GM12878 (cell line): ENCODE measurements around the gene NPAS4. TPM values are rescaled to one million over a fixed set of nuclear protein-coding genes. Genes with fewer than 3 reads are reported as not detected.

Experiments
- ATAC-seq: fragments of 200-7000 bp; cut with Tn5 transposase; 3 replicates; pipeline ENCODE4 v1.9.1; 2020; ENCODE audit warnings: mild to moderate bottlenecking, moderate library complexity
- BruUV-seq: library from RNA; stranded (reverse); fragments of 400-500 nt; replicated peaks from 2 replicates; lab custom pipeline; 2021; lab: Mats Ljungman, UMichigan
- CTCF ChIA-PET: fragments of 300-600 bp; sonication (Branson Sonifier 250); formaldehyde crosslinking; extraction: SDS; loops from one replicate; lab custom pipeline; 2021; ENCODE audit warnings: inconsistent platforms; lab: Yijun Ruan, JAX
- POLR2A ChIA-PET: fragments of 350-600 bp; formaldehyde crosslinking; extraction: SDS; loops from one replicate; lab custom pipeline; 2021; ENCODE audit warnings: inconsistent platforms; lab: Charles Lee
- RAD21 ChIA-PET: fragments of 300-600 bp; sonication (Branson Sonifier 250); formaldehyde crosslinking; loops from one replicate; lab custom pipeline; 2023; ENCODE audit warnings: antibody characterized with exemption; ENCODE audit not compliant: unreplicated experiment; lab: Charles Lee
- SMC1A ChIA-PET: fragments of 300-600 bp; sonication (Branson Sonifier 250); formaldehyde crosslinking; loops from one replicate; lab custom pipeline; 2023; ENCODE audit not compliant: unreplicated experiment, uncharacterized antibody; lab: Charles Lee
- DNase-seq: peaks from one replicate; pipeline ENCODE4 v3.0.0-alpha.2; 2011; ENCODE audit warnings: low read depth, low spot score
- FAIRE-seq: peaks from 3 replicates; lab custom pipeline; 2011; peaks lifted over from hg19 to GRCh38; lab: Jason Lieb, UNC
- H2AFZ ChIP-seq: 2 replicates; pipeline ENCODE4 v1.6.0; 2011; ENCODE audit warnings: low read depth, low read length, control low read depth; ENCODE audit not compliant: control insufficient read depth
- H3K27ac ChIP-seq: 2 replicates; pipeline ENCODE4 v1.5.1; 2011; ENCODE audit warnings: control low read depth; ENCODE audit not compliant: control insufficient read depth, insufficient read depth
- H3K27me3 ChIP-seq, 2 experiments: replicated peaks in 1 of 2; 2 replicates each; pipeline versions ENCODE4 v1.6.0 to v1.6.1; 2011; ENCODE audit warnings: low read length in 1 of 2; ENCODE audit not compliant: control insufficient read depth in 2 of 2, insufficient read depth in 2 of 2
- H3K36me3 ChIP-seq, 2 experiments: 2 replicates each; pipeline ENCODE4 v1.5.1; 2011; ENCODE audit warnings: low read length in 1 of 2; ENCODE audit not compliant: control insufficient read depth in 2 of 2, insufficient read depth in 2 of 2
- H3K4me1 ChIP-seq: 2 replicates; pipeline ENCODE4 v1.6.1; 2011; ENCODE audit warnings: mild to moderate bottlenecking, low read length, moderate library complexity, mixed read lengths; ENCODE audit not compliant: control insufficient read depth, insufficient read depth
- H3K4me2 ChIP-seq: 2 replicates; pipeline ENCODE4 v1.6.0; 2011; ENCODE audit warnings: control low read depth; ENCODE audit not compliant: control insufficient read depth, insufficient read depth
- H3K4me3 ChIP-seq: fragments of 200-600 bp; sonication (generic); 2 replicates; pipeline ENCODE4 v1.5.1; 2016
- H3K79me2 ChIP-seq: 2 replicates; pipeline ENCODE4 v1.6.0; 2011; ENCODE audit warnings: low read length; ENCODE audit not compliant: control insufficient read depth, insufficient read depth
- H3K9ac ChIP-seq: 2 replicates; pipeline ENCODE4 v1.8.0; 2011; ENCODE audit warnings: low read length, control low read depth, mixed read lengths; ENCODE audit not compliant: control insufficient read depth, insufficient read depth
- H3K9me3 ChIP-seq: replicated peaks from 3 replicates; pipeline ENCODE4 v1.5.1; 2011; ENCODE audit warnings: mild to moderate bottlenecking, low read length; ENCODE audit not compliant: control insufficient read depth, insufficient read depth
- H4K20me1 ChIP-seq: 2 replicates; pipeline ENCODE4 v1.6.0; 2011; ENCODE audit not compliant: control insufficient read depth, insufficient read depth
- CBX3 ChIP-seq: fragments of 200-600 bp; sonication (generic); IDR thresholded peaks from 2 replicates; pipeline ENCODE4 v1.6.1; 2016; ENCODE audit warnings: low read depth, borderline replicate concordance
- CREB1 ChIP-seq: IDR thresholded peaks from 2 replicates; pipeline ENCODE4 v1.6.1; 2012; ENCODE audit warnings: low read depth, mild to moderate bottlenecking, inconsistent platforms
- LARP7 ChIP-seq: fragments of 450-650 bp; IDR thresholded peaks from 2 replicates; pipeline ENCODE4 v1.6.1; 2017; ENCODE audit warnings: mild to moderate bottlenecking
- MEF2A ChIP-seq: IDR thresholded peaks from 2 replicates; pipeline ENCODE4 v1.6.1; 2011; ENCODE audit warnings: low read depth, mild to moderate bottlenecking, low read length, moderate library complexity; ENCODE audit not compliant: insufficient read depth
- NFYB ChIP-seq: IDR thresholded peaks from 2 replicates; pipeline ENCODE4 v1.6.1; 2011; ENCODE audit warnings: low read depth, mild to moderate bottlenecking, low read length, improper control_type of control experiment, moderate library complexity; ENCODE audit not compliant: insufficient read depth
- NRF1 ChIP-seq: conservative IDR thresholded peaks from 2 replicates; pipeline ENCODE4 v1.6.1; 2011; ENCODE audit warnings: mild to moderate bottlenecking, low read depth, low read length, improper control_type of control experiment
- RAD21 ChIP-seq: IDR thresholded peaks from 2 replicates; pipeline ENCODE4 v1.6.1; 2011; ENCODE audit warnings: mild to moderate bottlenecking, low read depth, low read length, moderate library complexity; ENCODE audit not compliant: insufficient read depth
- YY1 ChIP-seq: IDR thresholded peaks from 2 replicates; pipeline ENCODE4 v1.6.1; 2011; ENCODE audit warnings: low read depth, mild to moderate bottlenecking, low read length
- ZNF24 ChIP-seq: fragments of 450-650 bp; IDR thresholded peaks from 2 replicates; pipeline ENCODE4 v1.6.1; 2017; ENCODE audit warnings: antibody characterized with exemption, mild to moderate bottlenecking
- WGBS: methylation state at CpG from one replicate; pipeline ENCODE4 v1.1.6; 2016; ENCODE audit warnings: low lambda C conversion rate; ENCODE audit not compliant: insufficient replicate concordance, insufficient coverage; ENCODE audit errors: missing lambda C conversion rate; 5-methylcytosine and 5-hydroxymethylcytosine counted together
- in situ Hi-C: fragments of 300-500 bp; cut with MboI; formaldehyde crosslinking; loops from 9 replicates; pipeline ENCODE4 v1.14.3; 2018; ENCODE audit warnings: mixed read lengths
- intact Hi-C: fragments of 100-400 bp; cut with micrococcal nuclease; formaldehyde crosslinking; loops from one replicate; pipeline ENCODE4 v1.14.2; 2022; ENCODE audit not compliant: unreplicated experiment
- polyA plus RNA-seq, 11 experiments: library from polyadenylated mRNA; depleted of rRNA in 4 of 11; unstranded in 6 of 11; stranded (reverse) in 5 of 11; fragments of >200 nt; fragmentation: Nextera tagmentation in 4 of 11; fragmentation: Illumina TruSeq in 1 of 11; extraction: Ambion mirVana in 4 of 11; extraction: Trizol in 1 of 11; gene quantifications; 1 replicate in 1 of 11; 2 replicates in 10 of 11; pipeline versions ENCODE4 v1.2.1 to v1.2.3, GENCODE V29; 2011 to 2016; ENCODE audit warnings: inconsistent platforms in 2 of 11, missing spikeins in 2 of 11, low read depth in 1 of 11
- total RNA-seq, 4 experiments: library from RNA; depleted of rRNA in 3 of 4; stranded (reverse); fragments of >200 nt in 3 of 4; fragmentation: Illumina TruSeq in 1 of 4; extraction: Trizol in 1 of 4; gene quantifications; 2 replicates each; pipeline versions ENCODE4 v1.2.1 to v1.2.3, GENCODE V29; 2013 to 2021
- TF ChIP-seq, protein P1 (sequence below): fragments of 450-650 bp; formaldehyde crosslinking; IDR thresholded peaks from 2 replicates; pipeline ENCODE4 v1.5.0; 2022; ENCODE audit warnings: mild to moderate bottlenecking, missing genetic modification characterization
- TF ChIP-seq, protein P2 (sequence below): fragments of 450-650 bp; IDR thresholded peaks from 2 replicates; pipeline ENCODE4 v1.6.1; 2017; ENCODE audit warnings: antibody characterized with exemption, mild to moderate bottlenecking, moderate library complexity
- TF ChIP-seq, protein P3 (sequence below): IDR thresholded peaks from 2 replicates; pipeline ENCODE4 v1.6.1; 2012; ENCODE audit warnings: low read depth, low read length, improper control_type of control experiment

The NPAS4 gene
- total and polyA plus RNA-seq, 10 of the 15 experiments (the other 5 are each of a cell fraction or from before 2014, with no cell fraction given), result 0.03 to 0.18 (median 0.06) TPM; not detected in 7

DNA sequence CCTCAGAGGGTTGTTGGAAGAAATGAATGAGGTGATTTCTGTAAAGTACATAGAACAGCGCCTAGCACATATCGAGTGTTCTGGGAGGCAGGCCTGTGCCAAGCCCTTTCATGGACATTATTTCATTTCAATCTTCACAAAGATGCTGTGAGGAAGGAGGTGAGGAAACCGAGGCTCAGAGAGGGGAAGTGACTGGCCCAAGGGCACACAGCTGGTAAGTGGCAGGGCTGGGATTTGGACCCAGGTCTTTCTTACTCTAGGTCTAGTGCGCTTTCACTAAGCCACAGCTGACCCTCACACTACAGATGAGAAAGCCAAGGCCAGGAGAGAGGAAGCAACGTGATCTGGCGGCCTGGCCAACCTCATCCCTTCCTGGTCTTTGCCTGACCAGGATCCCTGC, 47.9 kb downstream of the NPAS4 start (continued):
- TF ChIP-seq, protein P1, sequence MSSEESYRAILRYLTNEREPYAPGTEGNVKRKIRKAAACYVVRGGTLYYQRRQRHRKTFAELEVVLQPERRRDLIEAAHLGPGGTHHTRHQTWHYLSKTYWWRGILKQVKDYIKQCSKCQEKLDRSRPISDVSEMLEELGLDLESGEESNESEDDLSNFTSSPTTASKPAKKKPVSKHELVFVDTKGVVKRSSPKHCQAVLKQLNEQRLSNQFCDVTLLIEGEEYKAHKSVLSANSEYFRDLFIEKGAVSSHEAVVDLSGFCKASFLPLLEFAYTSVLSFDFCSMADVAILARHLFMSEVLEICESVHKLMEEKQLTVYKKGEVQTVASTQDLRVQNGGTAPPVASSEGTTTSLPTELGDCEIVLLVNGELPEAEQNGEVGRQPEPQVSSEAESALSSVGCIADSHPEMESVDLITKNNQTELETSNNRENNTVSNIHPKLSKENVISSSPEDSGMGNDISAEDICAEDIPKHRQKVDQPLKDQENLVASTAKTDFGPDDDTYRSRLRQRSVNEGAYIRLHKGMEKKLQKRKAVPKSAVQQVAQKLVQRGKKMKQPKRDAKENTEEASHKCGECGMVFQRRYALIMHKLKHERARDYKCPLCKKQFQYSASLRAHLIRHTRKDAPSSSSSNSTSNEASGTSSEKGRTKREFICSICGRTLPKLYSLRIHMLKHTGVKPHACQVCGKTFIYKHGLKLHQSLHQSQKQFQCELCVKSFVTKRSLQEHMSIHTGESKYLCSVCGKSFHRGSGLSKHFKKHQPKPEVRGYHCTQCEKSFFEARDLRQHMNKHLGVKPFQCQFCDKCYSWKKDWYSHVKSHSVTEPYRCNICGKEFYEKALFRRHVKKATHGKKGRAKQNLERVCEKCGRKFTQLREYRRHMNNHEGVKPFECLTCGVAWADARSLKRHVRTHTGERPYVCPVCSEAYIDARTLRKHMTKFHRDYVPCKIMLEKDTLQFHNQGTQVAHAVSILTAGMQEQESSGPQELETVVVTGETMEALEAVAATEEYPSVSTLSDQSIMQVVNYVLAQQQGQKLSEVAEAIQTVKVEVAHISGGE (CRISPR knock-in tag), result no peak
- TF ChIP-seq, protein P2, sequence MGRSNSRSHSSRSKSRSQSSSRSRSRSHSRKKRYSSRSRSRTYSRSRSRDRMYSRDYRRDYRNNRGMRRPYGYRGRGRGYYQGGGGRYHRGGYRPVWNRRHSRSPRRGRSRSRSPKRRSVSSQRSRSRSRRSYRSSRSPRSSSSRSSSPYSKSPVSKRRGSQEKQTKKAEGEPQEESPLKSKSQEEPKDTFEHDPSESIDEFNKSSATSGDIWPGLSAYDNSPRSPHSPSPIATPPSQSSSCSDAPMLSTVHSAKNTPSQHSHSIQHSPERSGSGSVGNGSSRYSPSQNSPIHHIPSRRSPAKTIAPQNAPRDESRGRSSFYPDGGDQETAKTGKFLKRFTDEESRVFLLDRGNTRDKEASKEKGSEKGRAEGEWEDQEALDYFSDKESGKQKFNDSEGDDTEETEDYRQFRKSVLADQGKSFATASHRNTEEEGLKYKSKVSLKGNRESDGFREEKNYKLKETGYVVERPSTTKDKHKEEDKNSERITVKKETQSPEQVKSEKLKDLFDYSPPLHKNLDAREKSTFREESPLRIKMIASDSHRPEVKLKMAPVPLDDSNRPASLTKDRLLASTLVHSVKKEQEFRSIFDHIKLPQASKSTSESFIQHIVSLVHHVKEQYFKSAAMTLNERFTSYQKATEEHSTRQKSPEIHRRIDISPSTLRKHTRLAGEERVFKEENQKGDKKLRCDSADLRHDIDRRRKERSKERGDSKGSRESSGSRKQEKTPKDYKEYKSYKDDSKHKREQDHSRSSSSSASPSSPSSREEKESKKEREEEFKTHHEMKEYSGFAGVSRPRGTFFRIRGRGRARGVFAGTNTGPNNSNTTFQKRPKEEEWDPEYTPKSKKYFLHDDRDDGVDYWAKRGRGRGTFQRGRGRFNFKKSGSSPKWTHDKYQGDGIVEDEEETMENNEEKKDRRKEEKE, result no peak
- TF ChIP-seq ZNF24 (no peak), MEF2A (no peak), CREB1 (no peak), LARP7 (no peak)

DNA sequence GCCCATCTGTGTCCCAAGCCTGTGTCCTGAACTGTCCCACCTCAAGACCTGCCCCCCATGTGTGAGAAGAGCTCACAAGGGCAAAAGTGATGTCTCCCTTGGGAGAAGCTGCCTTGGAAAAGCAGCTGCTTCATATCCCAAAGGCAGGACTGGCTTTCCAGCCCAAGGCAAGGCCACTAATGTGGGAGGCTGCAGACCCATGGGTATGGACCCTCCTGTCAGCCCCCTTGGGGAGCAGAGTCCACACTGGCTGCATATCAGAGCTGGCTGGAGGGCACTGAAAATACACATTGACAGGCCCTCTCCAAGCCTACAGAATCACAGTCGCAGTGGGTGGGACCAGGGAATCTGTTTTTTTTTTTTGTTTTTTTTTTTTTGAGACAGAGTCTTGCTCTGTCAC, 48.6 kb downstream of the NPAS4 start:
- in situ Hi-C loops, result no loop called here
- POLR2A ChIA-PET, result no interaction called here
- Histone ChIP-seq H3K4me1 (peaks cover 14% of the 10 kb centered on the region), H3K9me3 (no peaks in the 10 kb centered on the region), H3K27ac (no peak overlapping the region), H2AFZ (no peak overlapping the region), H3K4me2 (no peak overlapping the region), H3K36me3 (no peaks in the 10 kb centered on the region), H4K20me1 (no peaks in the 10 kb centered on the region), H3K79me2 (no peaks in the 10 kb centered on the region), H3K4me3 (no peak overlapping the region), H3K27me3 (no peaks in the 10 kb centered on the region), H3K9ac (no peak overlapping the region)
- ATAC-seq (no peak), DNase-seq (no peak), FAIRE-seq (no peak)
- intact Hi-C loops, result no loop called here
- CTCF ChIA-PET, result interaction anchor here (0.9 to 1.1 kb wide), 2 partner anchors 9 to 209 kb away, joined by 4 to 7 read pairs; no protein-coding TSS in a partner anchor
- RAD21 ChIA-PET, result interaction anchor here (1.6 kb wide), 1 partner anchor 31 kb away, joined by 4 read pairs; the partner anchor contains the start of gene MRPL11
- SMC1A ChIA-PET, result interaction anchor here (0.6 to 0.7 kb wide), 2 partner anchors 8 to 83 kb away, joined by 3 read pairs; no protein-coding TSS in a partner anchor
- BruUV-seq, result no TSS peak
- WGBS, result 100% methylated on average over 1 of the region's 1 CpG
- no peak for TF ChIP-seq YY1
- TF ChIP-seq NFYB, result no peak
- TF ChIP-seq, protein P3, sequence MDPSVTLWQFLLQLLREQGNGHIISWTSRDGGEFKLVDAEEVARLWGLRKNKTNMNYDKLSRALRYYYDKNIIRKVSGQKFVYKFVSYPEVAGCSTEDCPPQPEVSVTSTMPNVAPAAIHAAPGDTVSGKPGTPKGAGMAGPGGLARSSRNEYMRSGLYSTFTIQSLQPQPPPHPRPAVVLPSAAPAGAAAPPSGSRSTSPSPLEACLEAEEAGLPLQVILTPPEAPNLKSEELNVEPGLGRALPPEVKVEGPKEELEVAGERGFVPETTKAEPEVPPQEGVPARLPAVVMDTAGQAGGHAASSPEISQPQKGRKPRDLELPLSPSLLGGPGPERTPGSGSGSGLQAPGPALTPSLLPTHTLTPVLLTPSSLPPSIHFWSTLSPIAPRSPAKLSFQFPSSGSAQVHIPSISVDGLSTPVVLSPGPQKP, result no peak
- TF ChIP-seq NRF1, result no peak
- no peak for TF ChIP-seq RAD21
- TF ChIP-seq CBX3, result no peak
